Brain microvascular endothelial cell (primary cell): ENCODE results near the gene NSG1.
"Not testable (repeated sequence)": the region's sequence is repeated elsewhere in the genome, so short reads cannot be mapped to it uniquely, and the experiment has no call there.

Experiments
- DNase-seq: peaks from one replicate; pipeline ENCODE4 v3.0.0-alpha.2; 2020
- H3K27ac ChIP-seq: fragments of 250-450 bp; sonication (Bioruptor Pico); 2 replicates; pipeline ENCODE4 v1.5.1; 2020; ENCODE audit warnings: mild to moderate bottlenecking, moderate library complexity
- H3K27me3 ChIP-seq: fragments of 250-450 bp; sonication (Bioruptor Pico); replicated peaks from 2 replicates; pipeline ENCODE4 v1.5.1; 2020; ENCODE audit warnings: mild to moderate bottlenecking
- H3K36me3 ChIP-seq: fragments of 250-450 bp; sonication (Bioruptor Pico); replicated peaks from 2 replicates; pipeline ENCODE4 v1.5.1; 2020; ENCODE audit warnings: mild to moderate bottlenecking
- H3K4me3 ChIP-seq: 2 replicates; pipeline ENCODE4 v1.5.1; 2011; ENCODE audit warnings: low read depth, mild to moderate bottlenecking, control low read depth, low read length, moderate library complexity
- CTCF ChIP-seq: IDR thresholded peaks from 2 replicates; pipeline ENCODE4 v1.5.1; 2011; ENCODE audit warnings: low read depth, mild to moderate bottlenecking, moderate library complexity, low read length, control low read depth, inconsistent platforms; ENCODE audit errors: missing control alignments
- in situ Hi-C: cut with HindIII; loops from 2 replicates; pipeline ENCODE4 v1.10.0; 2017; ENCODE audit warnings: low sequenced_read_pairs, low pct_ligation_motif_present

The NSG1 gene

DNA sequence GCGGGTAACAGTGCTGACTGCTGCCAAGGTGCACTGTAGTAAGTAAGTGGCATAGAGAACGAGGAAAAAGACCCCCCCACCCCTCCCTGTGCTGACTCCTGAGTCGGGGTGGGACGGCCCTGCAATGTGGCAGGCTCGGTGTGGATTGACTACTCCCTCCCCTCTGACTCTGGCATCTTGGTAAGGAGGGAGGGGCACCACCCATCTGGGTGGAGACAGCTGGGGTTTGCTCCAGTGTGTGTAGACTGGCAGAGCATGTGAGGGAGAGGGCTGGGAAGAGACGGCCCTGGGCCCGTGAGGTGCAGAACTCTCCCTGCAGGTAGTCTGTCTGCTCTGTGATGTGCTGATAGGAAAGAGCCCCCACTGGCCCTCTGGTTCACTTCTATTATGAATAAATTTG, 31.0 kb downstream of the NSG1 start:
- no peak overlapping the region for H3K4me3 ChIP-seq
- H3K27me3 ChIP-seq, result no peaks in the 10 kb centered on the region
- H3K36me3 ChIP-seq, result peaks cover 20% of the 10 kb centered on the region
- in situ Hi-C loops, result no loop called here
- TF ChIP-seq CTCF, result no peak
- no peak for DNase-seq
- H3K27ac ChIP-seq, result no peak overlapping the region

DNA sequence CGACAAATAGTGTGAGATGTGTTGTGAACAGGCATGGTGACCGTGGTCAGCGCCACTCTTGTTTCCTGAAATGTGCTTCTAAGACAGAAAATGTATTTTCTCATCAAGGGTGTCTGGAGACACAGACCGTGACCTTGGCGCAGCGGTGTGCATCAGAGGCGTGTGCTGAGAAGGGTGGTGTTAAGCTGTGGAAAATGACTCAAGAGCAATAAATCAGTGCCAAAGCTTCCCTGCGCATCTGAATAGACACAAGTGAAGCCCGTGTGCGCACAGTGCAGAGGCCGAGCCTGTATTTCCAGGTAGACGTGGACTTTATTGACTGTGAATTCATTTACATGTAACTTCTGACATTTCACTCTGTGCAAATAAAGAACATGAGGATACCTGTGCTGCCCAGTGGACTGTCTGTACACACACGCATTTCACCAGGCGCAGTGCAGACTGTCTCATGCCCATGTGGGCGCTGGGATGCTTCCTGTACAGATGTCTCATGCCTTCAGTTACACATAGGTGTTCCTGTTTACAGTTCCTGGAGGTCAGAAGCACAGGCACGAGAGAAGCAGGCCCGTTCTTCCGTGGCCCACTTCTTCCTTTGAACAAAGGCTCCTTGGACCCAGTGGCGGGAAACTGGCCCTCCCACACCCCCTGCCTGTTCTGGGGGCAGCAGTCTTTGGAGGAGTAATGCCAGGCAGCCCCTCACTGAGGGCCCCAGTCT, 31.9 kb downstream of the NSG1 start:
- H3K27ac ChIP-seq, result no peak overlapping the region
- no peak for DNase-seq
- H3K4me3 ChIP-seq, result no peak overlapping the region
- H3K27me3 ChIP-seq, result no peaks in the 10 kb centered on the region
- in situ Hi-C loops, result no loop called here
- H3K36me3 ChIP-seq, result peaks cover 20% of the 10 kb centered on the region
- no peak for TF ChIP-seq CTCF

GRCh38 chr4:4419896-4420295, 33.0 kb downstream of the NSG1 start:
- peaks cover 21% of the 10 kb centered on the region for H3K36me3 ChIP-seq
- H3K27me3 ChIP-seq, result no peaks in the 10 kb centered on the region
- H3K27ac ChIP-seq, result no peak overlapping the region
- in situ Hi-C loops, result no loop called here
- no peak for DNase-seq
- no peak overlapping the region for H3K4me3 ChIP-seq
- TF ChIP-seq CTCF, result no peak

DNA sequence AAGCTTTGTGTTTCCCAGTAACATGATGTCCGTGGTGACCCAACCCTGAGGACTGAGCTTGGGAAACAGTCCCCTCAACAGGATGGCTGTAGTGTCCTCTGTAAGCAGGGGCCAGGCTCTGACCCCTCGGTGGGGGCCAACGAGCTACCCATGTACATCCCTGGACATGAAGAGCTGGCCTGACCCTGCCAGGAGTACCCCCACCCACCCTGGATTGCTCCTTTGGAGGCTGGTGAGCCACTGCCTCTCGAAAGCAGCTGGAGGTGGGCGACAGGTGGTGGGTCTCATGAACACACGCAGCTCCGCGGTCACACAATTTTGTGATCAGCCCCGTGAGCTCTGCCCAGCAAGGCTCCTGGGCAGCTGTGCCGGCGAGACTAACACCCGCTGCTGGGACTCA, 33.5 kb downstream of the NSG1 start:
- H3K36me3 ChIP-seq, result peaks cover 22% of the 10 kb centered on the region
- H3K4me3 ChIP-seq, result no peak overlapping the region
- in situ Hi-C loops, result no loop called here

DNA sequence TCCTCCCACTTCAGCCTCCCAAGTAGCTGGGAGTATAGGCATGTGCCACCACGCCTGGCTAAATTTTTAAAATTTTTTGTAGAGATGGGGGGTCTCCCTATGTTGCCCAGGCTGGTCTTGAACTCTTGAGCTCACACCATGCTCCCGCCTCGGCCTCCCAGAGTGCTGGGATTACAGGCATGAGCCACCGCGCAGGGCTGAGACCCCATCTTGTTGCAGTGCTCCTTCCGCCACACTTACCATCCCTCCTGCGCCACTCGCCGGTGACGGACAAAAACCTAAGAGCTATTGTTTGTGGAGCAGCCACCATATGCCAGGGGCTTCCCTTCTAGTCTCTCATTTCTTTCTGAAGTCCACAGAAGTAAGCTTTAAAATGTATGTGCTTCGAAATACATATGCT, 34.5 kb downstream of the NSG1 start:
- no peak overlapping the region for H3K27ac ChIP-seq
- no peaks in the 10 kb centered on the region for H3K27me3 ChIP-seq
- no peak for DNase-seq
- TF ChIP-seq CTCF, result no peak
- in situ Hi-C loops, result no loop called here
- peaks cover 22% of the 10 kb centered on the region for H3K36me3 ChIP-seq
- no peak overlapping the region for H3K4me3 ChIP-seq

More for the DNA sequence above, 33.5 kb downstream of the NSG1 start:
- Histone ChIP-seq H3K27me3 (no peaks in the 10 kb centered on the region), H3K27ac (no peak overlapping the region)
- DNase-seq, result no peak
- no peak for TF ChIP-seq CTCF

DNA sequence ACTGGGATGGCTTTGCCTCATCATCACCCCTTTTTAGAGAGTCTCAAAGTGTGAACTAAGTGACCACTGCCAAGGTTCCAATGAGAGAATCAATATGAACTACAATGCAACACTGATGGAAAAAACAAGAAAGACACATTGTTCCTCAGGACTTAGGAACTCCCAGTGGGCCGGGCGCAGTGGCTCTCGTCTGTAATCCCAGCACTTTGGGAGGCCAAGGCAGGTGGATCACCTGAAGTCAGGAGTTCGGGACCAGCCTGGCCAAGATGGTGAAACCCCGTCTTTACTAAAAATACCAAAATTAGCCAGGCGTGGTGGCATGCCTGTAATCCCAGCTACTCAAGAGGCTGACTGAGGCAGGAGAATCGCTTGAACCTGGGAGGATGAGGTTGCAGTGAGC, 35.2 kb downstream of the NSG1 start:
- H3K27ac ChIP-seq, H3K27me3 ChIP-seq, H3K4me3 ChIP-seq, DNase-seq, in situ Hi-C loops: not testable (repeated sequence)
- H3K36me3 ChIP-seq, result peaks cover 22% of the 10 kb centered on the region
